GM23338 (cell line): ENCODE results near the gene COL8A1. TPM values are rescaled to one million over a fixed set of nuclear protein-coding genes. Genes with fewer than 3 reads are reported as not detected.

Experiments used
- ATAC-seq: fragments of 200-7000 bp; cut with Tn5 transposase; 3 replicates; pipeline ENCODE4 v1.9.1; 2020
- DNase-seq: peaks from one replicate; pipeline ENCODE4 v3.0.0-alpha.2; 2015; ENCODE audit warnings: low spot score
- H2AFZ ChIP-seq: fragments of 200-600 bp; sonication (generic); 2 replicates; pipeline ENCODE4 v1.8.0; 2016; ENCODE audit warnings: antibody characterized with exemption, mild to moderate bottlenecking, moderate library complexity
- H3F3A ChIP-seq: fragments of 200-600 bp; sonication (generic); replicated peaks from 2 replicates; pipeline ENCODE4 v1.8.0; 2017; ENCODE audit warnings: antibody characterized with exemption, mixed run types, low read depth
- H3K27ac ChIP-seq: fragments of 200-600 bp; sonication (generic); 2 replicates; pipeline ENCODE4 v1.6.1; 2016; ENCODE audit warnings: low read depth
- H3K27me3 ChIP-seq: fragments of 200-600 bp; sonication (generic); 2 replicates; pipeline ENCODE4 v1.8.0; 2016; ENCODE audit warnings: mild to moderate bottlenecking, mixed run types, moderate library complexity; ENCODE audit not compliant: insufficient read depth
- H3K36me3 ChIP-seq: fragments of 200-600 bp; sonication (generic); 2 replicates; pipeline ENCODE4 v1.8.0; 2016; ENCODE audit warnings: mild to moderate bottlenecking; ENCODE audit not compliant: insufficient read depth
- H3K4me1 ChIP-seq: fragments of 200-600 bp; sonication (generic); 2 replicates; pipeline ENCODE4 v1.8.0; 2016; ENCODE audit warnings: mild to moderate bottlenecking, moderate library complexity; ENCODE audit not compliant: insufficient read depth
- H3K4me2 ChIP-seq: fragments of 200-600 bp; sonication (generic); 2 replicates; pipeline ENCODE4 v1.7.1; 2017; ENCODE audit warnings: mixed run types
- H3K4me3 ChIP-seq: fragments of 200-600 bp; sonication (generic); 2 replicates; pipeline ENCODE4 v1.6.1; 2016; ENCODE audit warnings: mixed run types
- H3K79me2 ChIP-seq: fragments of 200-600 bp; sonication (generic); replicated peaks from 2 replicates; pipeline ENCODE4 v1.8.0; 2017; ENCODE audit warnings: mild to moderate bottlenecking; ENCODE audit not compliant: insufficient read depth
- H3K9me2 ChIP-seq: fragments of 200-600 bp; sonication (generic); 2 replicates; pipeline ENCODE4 v1.8.0; 2017; ENCODE audit not compliant: insufficient read depth
- H4K20me1 ChIP-seq: fragments of 200-600 bp; sonication (generic); replicated peaks from 2 replicates; pipeline ENCODE4 v1.8.0; 2017; ENCODE audit warnings: mild to moderate bottlenecking; ENCODE audit not compliant: insufficient read depth
- H3K27ac Mint-ChIP-seq: 2 replicates; pipeline ENCODE4 v1.8.0; 2020; ENCODE audit warnings: inconsistent platforms, mild to moderate bottlenecking, moderate library complexity, mixed read lengths
- H3K27me3 Mint-ChIP-seq: 3 replicates; pipeline ENCODE4 v1.8.0; 2022; ENCODE audit warnings: low read depth, mild to moderate bottlenecking, moderate library complexity, mixed read lengths, inconsistent platforms; ENCODE audit not compliant: insufficient read depth, poor library complexity
- H3K36me3 Mint-ChIP-seq: 3 replicates; pipeline ENCODE4 v1.8.0; 2021; ENCODE audit warnings: low read depth, mild to moderate bottlenecking, inconsistent platforms, moderate library complexity, mixed read lengths
- H3K4me1 Mint-ChIP-seq: 3 replicates; pipeline ENCODE4 v1.8.0; 2020; ENCODE audit warnings: mild to moderate bottlenecking, inconsistent platforms, mixed read lengths
- H3K4me3 Mint-ChIP-seq: 3 replicates; pipeline ENCODE4 v1.8.0; 2021; ENCODE audit warnings: moderate library complexity, mild to moderate bottlenecking, inconsistent platforms, mixed read lengths
- H3K9me3 Mint-ChIP-seq: 3 replicates; pipeline ENCODE4 v1.8.0; 2020; ENCODE audit warnings: moderate library complexity, mild to moderate bottlenecking, inconsistent platforms, mixed read lengths
- ETS1 ChIP-seq: IDR thresholded peaks from 2 replicates; pipeline ENCODE4 v1.6.1; 2016; ENCODE audit warnings: antibody characterized with exemption
- JUNB ChIP-seq: IDR thresholded peaks from one replicate; pipeline ENCODE4 v1.6.1; 2016; ENCODE audit warnings: antibody characterized with exemption; ENCODE audit not compliant: unreplicated experiment
- NANOG ChIP-seq: IDR thresholded peaks from 2 replicates; pipeline ENCODE4 v1.6.1; 2016; ENCODE audit warnings: antibody characterized with exemption, borderline replicate concordance
- POLR2AphosphoS5 ChIP-seq: IDR thresholded peaks from 2 replicates; pipeline ENCODE4 v1.6.1; 2016; ENCODE audit warnings: antibody characterized with exemption, low read depth
- STAT1 ChIP-seq: IDR thresholded peaks from one replicate; pipeline ENCODE4 v1.6.1; 2016; ENCODE audit warnings: antibody characterized with exemption; ENCODE audit not compliant: unreplicated experiment
- polyA plus RNA-seq: library from polyadenylated mRNA; unstranded; fragments of >200 nt; fragmentation: Nextera tagmentation; extraction: Ambion mirVana; gene quantifications from 2 replicates; pipeline ENCODE4 v1.2.1, GENCODE V29; 2016
- total RNA-seq: library from RNA; depleted of rRNA; stranded (reverse); fragments of >200 nt; shearing (Covaris generic); gene quantifications from 2 replicates; pipeline ENCODE4 v1.2.3, GENCODE V29; 2014
- TF ChIP-seq, protein P1 (sequence below), 2 experiments: fragments of 200-600 bp in 1 of 2; sonication (generic) in 1 of 2; conservative IDR thresholded peaks; 2 replicates each; pipeline versions ENCODE4 v1.5.1 to v1.6.1; 2016 to 2017; ENCODE audit warnings: antibody characterized with exemption in 2 of 2, low read depth in 2 of 2, mild to moderate bottlenecking in 2 of 2, moderate library complexity in 1 of 2
- TF ChIP-seq, protein P2 (sequence below): fragments of 250-450 bp; sonication (Bioruptor Pico); IDR thresholded peaks from 2 replicates; pipeline ENCODE4 v1.5.0; 2020; ENCODE audit warnings: mild to moderate bottlenecking, moderate library complexity

Gene COL8A1
- total and polyA plus RNA-seq, 2 experiments from 2014 or later = 0.26 to 0.97 TPM

- Mint-ChIP-seq H3K4me3 (no peak overlapping the region), H3K36me3 (no peaks in the 10 kb centered on the region), H3K9me3 (no peaks in the 10 kb centered on the region), H3K27ac (no peak overlapping the region), H3K4me1 (peaks cover 5% of the 10 kb centered on the region; the same call in 2 of the 3 replicates), H3K27me3 (no peaks in the 10 kb centered on the region)
- H3K36me3 ChIP-seq = no peaks in the 10 kb centered on the region
- H3K9me2 ChIP-seq = no peaks in the 10 kb centered on the region
- DNase-seq (no peak), ATAC-seq (no peak)
- 0 out of 2 replicates have a peak overlapping the region, but pooled peaks have one; percentile 20 for H2AFZ ChIP-seq
- H3K27ac ChIP-seq = no peak overlapping the region
- no peak overlapping the region for H3K4me3 ChIP-seq
- H3F3A ChIP-seq = no peaks in the 10 kb centered on the region
- H4K20me1 ChIP-seq = no peaks in the 10 kb centered on the region
- TF ChIP-seq, protein P1, sequence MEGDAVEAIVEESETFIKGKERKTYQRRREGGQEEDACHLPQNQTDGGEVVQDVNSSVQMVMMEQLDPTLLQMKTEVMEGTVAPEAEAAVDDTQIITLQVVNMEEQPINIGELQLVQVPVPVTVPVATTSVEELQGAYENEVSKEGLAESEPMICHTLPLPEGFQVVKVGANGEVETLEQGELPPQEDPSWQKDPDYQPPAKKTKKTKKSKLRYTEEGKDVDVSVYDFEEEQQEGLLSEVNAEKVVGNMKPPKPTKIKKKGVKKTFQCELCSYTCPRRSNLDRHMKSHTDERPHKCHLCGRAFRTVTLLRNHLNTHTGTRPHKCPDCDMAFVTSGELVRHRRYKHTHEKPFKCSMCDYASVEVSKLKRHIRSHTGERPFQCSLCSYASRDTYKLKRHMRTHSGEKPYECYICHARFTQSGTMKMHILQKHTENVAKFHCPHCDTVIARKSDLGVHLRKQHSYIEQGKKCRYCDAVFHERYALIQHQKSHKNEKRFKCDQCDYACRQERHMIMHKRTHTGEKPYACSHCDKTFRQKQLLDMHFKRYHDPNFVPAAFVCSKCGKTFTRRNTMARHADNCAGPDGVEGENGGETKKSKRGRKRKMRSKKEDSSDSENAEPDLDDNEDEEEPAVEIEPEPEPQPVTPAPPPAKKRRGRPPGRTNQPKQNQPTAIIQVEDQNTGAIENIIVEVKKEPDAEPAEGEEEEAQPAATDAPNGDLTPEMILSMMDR (conservative IDR thresholded peaks at IDR 0.05; ENCODE audit: low read depth in 2 of 2) = no peak
- H3K27me3 ChIP-seq = no peaks in the 10 kb centered on the region
- no peak overlapping the region for H3K4me2 ChIP-seq
- no peaks in the 10 kb centered on the region for H3K79me2 ChIP-seq
- no peaks in the 10 kb centered on the region; the same call in 1 of the 2 replicates for H3K4me1 ChIP-seq
Observed at GRCh38 chr3:99674086-99674789, 35.8 kb downstream of the COL8A1 start.

DNA sequence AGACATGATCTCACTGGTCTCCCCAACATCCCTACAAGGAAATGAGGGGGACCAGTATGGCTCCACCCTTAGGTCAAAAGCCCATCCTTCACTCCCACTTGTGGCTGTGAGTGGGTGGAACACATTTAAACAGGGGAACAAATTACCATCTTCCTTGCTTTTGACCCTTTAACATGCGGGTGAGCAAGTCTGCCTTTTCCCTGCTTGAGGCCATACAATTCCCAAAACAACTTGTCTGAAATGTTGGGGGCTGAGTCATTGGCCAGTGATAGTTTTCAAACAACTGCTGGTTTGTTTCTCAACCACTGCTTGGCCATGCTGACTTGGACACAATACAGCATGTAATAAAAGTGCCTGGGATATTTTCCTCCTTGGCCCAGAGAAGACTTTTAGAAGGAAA is 39.6 kb downstream of the COL8A1 start:
- Histone ChIP-seq H3K4me2 (no peak overlapping the region), H3K4me3 (no peak overlapping the region), H3F3A (no peaks in the 10 kb centered on the region), H3K27me3 (no peaks in the 10 kb centered on the region), H3K4me1 (no peaks in the 10 kb centered on the region), H3K36me3 (no peaks in the 10 kb centered on the region), H3K79me2 (no peaks in the 10 kb centered on the region), H3K27ac (no peak overlapping the region), H3K9me2 (no peaks in the 10 kb centered on the region; the same call in 1 of the 2 replicates), H2AFZ (no peak overlapping the region), H4K20me1 (no peaks in the 10 kb centered on the region)
- Mint-ChIP-seq H3K4me1 (no peaks in the 10 kb centered on the region), H3K36me3 (no peaks in the 10 kb centered on the region), H3K27ac (no peak overlapping the region), H3K9me3 (no peaks in the 10 kb centered on the region), H3K27me3 (no peaks in the 10 kb centered on the region), H3K4me3 (no peak overlapping the region)
- ATAC-seq (no peak), DNase-seq (no peak)
- TF ChIP-seq, protein P1 (conservative IDR thresholded peaks at IDR 0.05; ENCODE audit: low read depth in 2 of 2) = no peak
- no peak for TF ChIP-seq ETS1
- TF ChIP-seq JUNB = no peak
- TF ChIP-seq POLR2AphosphoS5 = no peak
- TF ChIP-seq, protein P2, sequence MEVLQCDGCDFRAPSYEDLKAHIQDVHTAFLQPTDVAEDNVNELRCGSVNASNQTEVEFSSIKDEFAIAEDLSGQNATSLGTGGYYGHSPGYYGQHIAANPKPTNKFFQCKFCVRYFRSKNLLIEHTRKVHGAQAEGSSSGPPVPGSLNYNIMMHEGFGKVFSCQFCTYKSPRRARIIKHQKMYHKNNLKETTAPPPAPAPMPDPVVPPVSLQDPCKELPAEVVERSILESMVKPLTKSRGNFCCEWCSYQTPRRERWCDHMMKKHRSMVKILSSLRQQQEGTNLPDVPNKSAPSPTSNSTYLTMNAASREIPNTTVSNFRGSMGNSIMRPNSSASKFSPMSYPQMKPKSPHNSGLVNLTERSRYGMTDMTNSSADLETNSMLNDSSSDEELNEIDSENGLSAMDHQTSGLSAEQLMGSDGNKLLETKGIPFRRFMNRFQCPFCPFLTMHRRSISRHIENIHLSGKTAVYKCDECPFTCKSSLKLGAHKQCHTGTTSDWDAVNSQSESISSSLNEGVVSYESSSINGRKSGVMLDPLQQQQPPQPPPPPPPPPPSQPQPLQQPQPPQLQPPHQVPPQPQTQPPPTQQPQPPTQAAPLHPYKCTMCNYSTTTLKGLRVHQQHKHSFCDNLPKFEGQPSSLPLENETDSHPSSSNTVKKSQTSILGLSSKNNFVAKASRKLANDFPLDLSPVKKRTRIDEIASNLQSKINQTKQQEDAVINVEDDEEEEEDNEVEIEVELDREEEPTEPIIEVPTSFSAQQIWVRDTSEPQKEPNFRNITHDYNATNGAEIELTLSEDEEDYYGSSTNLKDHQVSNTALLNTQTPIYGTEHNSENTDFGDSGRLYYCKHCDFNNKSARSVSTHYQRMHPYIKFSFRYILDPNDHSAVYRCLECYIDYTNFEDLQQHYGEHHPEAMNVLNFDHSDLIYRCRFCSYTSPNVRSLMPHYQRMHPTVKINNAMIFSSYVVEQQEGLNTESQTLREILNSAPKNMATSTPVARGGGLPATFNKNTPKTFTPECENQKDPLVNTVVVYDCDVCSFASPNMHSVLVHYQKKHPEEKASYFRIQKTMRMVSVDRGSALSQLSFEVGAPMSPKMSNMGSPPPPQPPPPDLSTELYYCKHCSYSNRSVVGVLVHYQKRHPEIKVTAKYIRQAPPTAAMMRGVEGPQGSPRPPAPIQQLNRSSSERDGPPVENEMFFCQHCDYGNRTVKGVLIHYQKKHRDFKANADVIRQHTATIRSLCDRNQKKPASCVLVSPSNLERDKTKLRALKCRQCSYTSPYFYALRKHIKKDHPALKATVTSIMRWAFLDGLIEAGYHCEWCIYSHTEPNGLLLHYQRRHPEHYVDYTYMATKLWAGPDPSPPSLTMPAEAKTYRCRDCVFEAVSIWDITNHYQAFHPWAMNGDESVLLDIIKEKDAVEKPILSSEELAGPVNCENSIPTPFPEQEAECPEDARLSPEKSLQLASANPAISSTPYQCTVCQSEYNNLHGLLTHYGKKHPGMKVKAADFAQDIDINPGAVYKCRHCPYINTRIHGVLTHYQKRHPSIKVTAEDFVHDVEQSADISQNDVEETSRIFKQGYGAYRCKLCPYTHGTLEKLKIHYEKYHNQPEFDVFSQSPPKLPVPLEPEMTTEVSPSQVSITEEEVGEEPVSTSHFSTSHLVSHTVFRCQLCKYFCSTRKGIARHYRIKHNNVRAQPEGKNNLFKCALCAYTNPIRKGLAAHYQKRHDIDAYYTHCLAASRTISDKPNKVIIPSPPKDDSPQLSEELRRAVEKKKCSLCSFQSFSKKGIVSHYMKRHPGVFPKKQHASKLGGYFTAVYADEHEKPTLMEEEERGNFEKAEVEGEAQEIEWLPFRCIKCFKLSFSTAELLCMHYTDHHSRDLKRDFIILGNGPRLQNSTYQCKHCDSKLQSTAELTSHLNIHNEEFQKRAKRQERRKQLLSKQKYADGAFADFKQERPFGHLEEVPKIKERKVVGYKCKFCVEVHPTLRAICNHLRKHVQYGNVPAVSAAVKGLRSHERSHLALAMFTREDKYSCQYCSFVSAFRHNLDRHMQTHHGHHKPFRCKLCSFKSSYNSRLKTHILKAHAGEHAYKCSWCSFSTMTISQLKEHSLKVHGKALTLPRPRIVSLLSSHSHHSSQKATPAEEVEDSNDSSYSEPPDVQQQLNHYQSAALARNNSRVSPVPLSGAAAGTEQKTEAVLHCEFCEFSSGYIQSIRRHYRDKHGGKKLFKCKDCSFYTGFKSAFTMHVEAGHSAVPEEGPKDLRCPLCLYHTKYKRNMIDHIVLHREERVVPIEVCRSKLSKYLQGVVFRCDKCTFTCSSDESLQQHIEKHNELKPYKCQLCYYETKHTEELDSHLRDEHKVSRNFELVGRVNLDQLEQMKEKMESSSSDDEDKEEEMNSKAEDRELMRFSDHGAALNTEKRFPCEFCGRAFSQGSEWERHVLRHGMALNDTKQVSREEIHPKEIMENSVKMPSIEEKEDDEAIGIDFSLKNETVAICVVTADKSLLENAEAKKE (CRISPR knock-in tag) = no peak
- no peak for TF ChIP-seq NANOG
- no peak for TF ChIP-seq STAT1
